ENCODE results near the gene DPH1.

Gene DPH1

GRCh38 chr17:2067608-2068024 is 37.7 kb downstream of the DPH1 start:
- no peaks in the 10 kb centered on the region for H3K9me3 ChIP-seq (ENCODE audit: control insufficient read depth, insufficient read depth, low read length)
- H3K9me2 ChIP-seq (replicated peaks; ENCODE audit: control insufficient read depth, low read length): no peaks in the 10 kb centered on the region
- no peak overlapping the region for H3K4me3 ChIP-seq (ENCODE audit: low read length)
- H3K27me3 ChIP-seq (ENCODE audit: control insufficient read depth, low read length): no peaks in the 10 kb centered on the region
- peaks cover 11% of the 10 kb centered on the region for H3K4me1 ChIP-seq (ENCODE audit: control insufficient read depth, low read length)
- H4K20me1 ChIP-seq (ENCODE audit: control insufficient read depth, insufficient read depth, low read depth, low read length): no peaks in the 10 kb centered on the region
- H3K36me3 ChIP-seq (ENCODE audit: control insufficient read depth, low read length): peaks cover 13% of the 10 kb centered on the region
- TF ChIP-seq CTCF (IDR thresholded peaks at IDR 0.05; ENCODE audit: low read depth, low read length, poor library complexity, severe bottlenecking) (no peak), EZH2phosphoT487 (IDR thresholded peaks at IDR 0.05; ENCODE audit: borderline replicate concordance, low read length) (no peak)
- no peak overlapping the region for H3K4me2 ChIP-seq (ENCODE audit: low read length)
- no peak overlapping the region for H3K27ac ChIP-seq (ENCODE audit: low read depth, low read length)
- H3K79me2 ChIP-seq (ENCODE audit: control insufficient read depth, low read length): no peaks in the 10 kb centered on the region
- peaks cover under 1% of the 10 kb centered on the region; the same call in 1 of the 2 replicates for H3F3A ChIP-seq (ENCODE audit: control insufficient read depth, insufficient read depth)

- Histone ChIP-seq H3K9me3 (ENCODE audit: control insufficient read depth, insufficient read depth, low read length) (no peaks in the 10 kb centered on the region), H3K79me2 (ENCODE audit: control insufficient read depth, low read length) (no peaks in the 10 kb centered on the region), H3K4me2 (ENCODE audit: low read length) (no peak overlapping the region), H3K36me3 (ENCODE audit: control insufficient read depth, low read length) (peaks cover 13% of the 10 kb centered on the region), H3K27ac (ENCODE audit: low read depth, low read length) (no peak overlapping the region), H3K4me3 (ENCODE audit: low read length) (no peak overlapping the region), H3K4me1 (ENCODE audit: control insufficient read depth, low read length) (peaks cover 11% of the 10 kb centered on the region), H4K20me1 (ENCODE audit: control insufficient read depth, insufficient read depth, low read depth, low read length) (no peaks in the 10 kb centered on the region), H3K27me3 (ENCODE audit: control insufficient read depth, low read length) (no peaks in the 10 kb centered on the region), H3F3A (ENCODE audit: control insufficient read depth, insufficient read depth) (peaks cover 4% of the 10 kb centered on the region; the same call in 1 of the 2 replicates), H3K9me2 (replicated peaks; ENCODE audit: control insufficient read depth, low read length) (no peaks in the 10 kb centered on the region)
- TF ChIP-seq CTCF (IDR thresholded peaks at IDR 0.05; ENCODE audit: low read depth, low read length, poor library complexity, severe bottlenecking) (no peak), EZH2phosphoT487 (IDR thresholded peaks at IDR 0.05; ENCODE audit: borderline replicate concordance, low read length) (no peak)
Observed at GRCh38 chr17:2068031-2068518, 38.1 kb downstream of the DPH1 start.

- Histone ChIP-seq H3K27ac (ENCODE audit: low read depth, low read length) (no peak overlapping the region), H3K9me3 (ENCODE audit: control insufficient read depth, insufficient read depth, low read length) (no peaks in the 10 kb centered on the region), H3K36me3 (ENCODE audit: control insufficient read depth, low read length) (peaks cover 13% of the 10 kb centered on the region), H3F3A (ENCODE audit: control insufficient read depth, insufficient read depth) (peaks cover 4% of the 10 kb centered on the region; the same call in 1 of the 2 replicates), H3K27me3 (ENCODE audit: control insufficient read depth, low read length) (no peaks in the 10 kb centered on the region), H4K20me1 (ENCODE audit: control insufficient read depth, insufficient read depth, low read depth, low read length) (no peaks in the 10 kb centered on the region), H3K9me2 (replicated peaks; ENCODE audit: control insufficient read depth, low read length) (no peaks in the 10 kb centered on the region), H3K79me2 (ENCODE audit: control insufficient read depth, low read length) (no peaks in the 10 kb centered on the region), H3K4me1 (ENCODE audit: control insufficient read depth, low read length) (peaks cover 11% of the 10 kb centered on the region), H3K4me2 (ENCODE audit: low read length) (no peak overlapping the region), H3K4me3 (ENCODE audit: low read length) (no peak overlapping the region)
- TF ChIP-seq EZH2phosphoT487 (IDR thresholded peaks at IDR 0.05; ENCODE audit: borderline replicate concordance, low read length) (no peak), CTCF (IDR thresholded peaks at IDR 0.05; ENCODE audit: low read depth, low read length, poor library complexity, severe bottlenecking) (no peak)
Observed at GRCh38 chr17:2068519-2069051, 38.6 kb downstream of the DPH1 start.

Data from DOHH2 (cell line).